ENCODE data around the gene SLC24A4.
A peak's percentile ranks its signal among the peaks of the same experiment; 100 is the strongest.

SLC24A4 gene

DNA sequence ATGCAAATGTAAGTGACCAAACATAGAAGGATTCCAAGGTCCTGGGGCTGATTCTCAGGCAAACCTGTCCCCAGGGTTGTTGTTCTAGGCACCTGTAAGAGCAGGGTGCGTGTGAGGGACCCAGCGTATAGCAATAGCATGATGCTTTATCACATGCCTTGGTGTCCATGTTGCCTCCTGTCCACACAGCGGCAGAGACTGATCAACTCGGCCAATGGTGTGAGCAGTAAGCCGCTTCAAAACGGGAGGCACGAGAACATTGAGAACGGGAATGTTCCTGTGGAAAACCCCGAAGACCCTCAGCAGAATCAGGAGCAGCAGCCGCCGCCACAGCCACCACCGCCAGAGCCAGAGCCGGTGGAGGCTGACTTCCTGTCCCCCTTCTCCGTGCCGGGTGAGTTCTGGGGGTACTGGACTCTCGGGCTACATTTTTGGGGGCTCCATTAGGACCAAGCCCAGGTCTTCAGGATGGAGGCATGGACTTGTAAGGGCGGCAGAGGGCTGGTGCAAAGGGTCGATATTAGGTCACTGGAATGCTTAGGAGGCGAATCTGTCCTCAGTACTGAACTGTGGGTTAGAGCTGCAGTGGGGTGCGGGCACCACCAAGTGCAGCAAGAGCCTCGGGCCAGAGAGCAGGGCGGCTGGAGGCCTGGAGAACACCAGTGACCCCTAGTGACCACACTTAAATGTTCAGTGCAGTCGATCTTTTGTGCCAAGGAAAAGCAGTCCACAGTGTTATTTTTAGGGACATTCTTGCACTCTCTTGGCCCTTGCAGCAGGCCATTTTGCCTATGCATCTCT lies 133.4 kb downstream of the SLC24A4 start:
- peak; percentile 81 to 85 for DNase-seq (ENCODE audit: low read depth in 2 of 2)
- TF ChIP-seq, protein P1, sequence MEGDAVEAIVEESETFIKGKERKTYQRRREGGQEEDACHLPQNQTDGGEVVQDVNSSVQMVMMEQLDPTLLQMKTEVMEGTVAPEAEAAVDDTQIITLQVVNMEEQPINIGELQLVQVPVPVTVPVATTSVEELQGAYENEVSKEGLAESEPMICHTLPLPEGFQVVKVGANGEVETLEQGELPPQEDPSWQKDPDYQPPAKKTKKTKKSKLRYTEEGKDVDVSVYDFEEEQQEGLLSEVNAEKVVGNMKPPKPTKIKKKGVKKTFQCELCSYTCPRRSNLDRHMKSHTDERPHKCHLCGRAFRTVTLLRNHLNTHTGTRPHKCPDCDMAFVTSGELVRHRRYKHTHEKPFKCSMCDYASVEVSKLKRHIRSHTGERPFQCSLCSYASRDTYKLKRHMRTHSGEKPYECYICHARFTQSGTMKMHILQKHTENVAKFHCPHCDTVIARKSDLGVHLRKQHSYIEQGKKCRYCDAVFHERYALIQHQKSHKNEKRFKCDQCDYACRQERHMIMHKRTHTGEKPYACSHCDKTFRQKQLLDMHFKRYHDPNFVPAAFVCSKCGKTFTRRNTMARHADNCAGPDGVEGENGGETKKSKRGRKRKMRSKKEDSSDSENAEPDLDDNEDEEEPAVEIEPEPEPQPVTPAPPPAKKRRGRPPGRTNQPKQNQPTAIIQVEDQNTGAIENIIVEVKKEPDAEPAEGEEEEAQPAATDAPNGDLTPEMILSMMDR (IDR thresholded peaks at IDR 0.05; ENCODE audit: low read depth, low read length), result peak; percentile 85
- H3K4me3 ChIP-seq (replicated peaks in 1 of 2; ENCODE audit: low read depth in 2 of 2, low read length in 2 of 2), result no peak overlapping the region

- TF ChIP-seq, protein P1 (IDR thresholded peaks at IDR 0.05; ENCODE audit: low read depth, low read length), result no peak
- no peak for DNase-seq (ENCODE audit: low read depth in 2 of 2)
Observed at GRCh38 chr14:92457016-92457565, 134.1 kb downstream of the SLC24A4 start.

GRCh38 chr14:92458136-92459029 lies 135.4 kb downstream of the SLC24A4 start:
- no peak overlapping the region for H3K4me3 ChIP-seq (replicated peaks in 1 of 2; ENCODE audit: low read depth in 2 of 2, low read length in 2 of 2)
- DNase-seq (ENCODE audit: low read depth in 2 of 2), result no peak
- TF ChIP-seq, protein P1 (IDR thresholded peaks at IDR 0.05; ENCODE audit: low read depth, low read length), result no peak

More at GRCh38 chr14:92457016-92457565, 134.1 kb downstream of the SLC24A4 start:
- no peak overlapping the region for H3K4me3 ChIP-seq (replicated peaks in 1 of 2; ENCODE audit: low read depth in 2 of 2, low read length in 2 of 2)

DNA sequence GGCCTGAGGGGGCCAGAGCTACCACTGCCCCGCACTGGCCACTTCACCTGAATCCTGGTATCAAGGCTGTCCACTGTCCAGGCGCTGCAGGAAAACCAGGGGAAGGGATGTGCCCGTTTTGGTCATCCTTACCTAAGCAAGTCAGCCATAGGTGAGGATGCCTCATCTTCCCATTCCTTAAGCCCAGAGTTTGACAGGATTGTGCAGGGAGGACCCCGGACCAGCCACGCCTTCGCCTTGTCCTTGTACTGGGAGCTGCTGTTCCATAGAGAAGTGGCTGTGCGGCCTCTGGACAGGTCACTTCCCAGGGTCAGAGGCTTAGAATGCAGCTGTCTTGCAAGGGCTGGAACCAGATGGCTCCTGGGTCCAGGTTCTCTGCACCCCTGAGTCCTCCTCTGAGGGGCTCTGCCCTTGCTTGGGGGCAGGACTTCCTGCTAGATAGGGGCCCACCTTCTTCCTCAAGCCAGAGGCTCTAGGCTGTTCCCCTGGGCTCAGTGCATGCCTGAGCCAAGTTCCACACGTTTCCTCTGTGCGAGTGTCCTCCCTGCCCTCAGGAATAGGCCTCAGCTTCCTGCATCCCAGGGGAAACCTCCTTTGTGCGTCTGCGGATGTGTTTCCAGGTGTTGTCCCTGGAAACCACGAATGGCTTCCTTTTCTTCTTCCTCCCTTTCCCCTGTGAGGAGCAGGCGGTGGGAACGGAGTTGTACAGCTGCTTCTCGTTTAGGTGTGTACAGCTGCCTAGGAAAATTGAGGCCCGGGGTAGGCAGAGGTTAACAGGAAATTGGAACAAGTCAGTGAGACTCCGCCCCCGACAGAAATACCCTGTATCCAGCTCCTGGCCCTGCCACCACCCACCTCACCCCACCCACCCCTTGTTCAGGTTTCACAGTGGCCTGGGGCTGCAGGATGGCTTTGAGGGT lies 136.3 kb downstream of the SLC24A4 start:
- TF ChIP-seq, protein P1 (IDR thresholded peaks at IDR 0.05; ENCODE audit: low read depth, low read length), result no peak
- H3K4me3 ChIP-seq (replicated peaks in 1 of 2; ENCODE audit: low read depth in 2 of 2, low read length in 2 of 2), result no peak overlapping the region
- peak; percentile 53 to 62 for DNase-seq (ENCODE audit: low read depth in 2 of 2)

GRCh38 chr14:92459950-92460421 lies 137.0 kb downstream of the SLC24A4 start:
- DNase-seq (ENCODE audit: low read depth in 2 of 2), result no peak
- no peak overlapping the region for H3K4me3 ChIP-seq (replicated peaks in 1 of 2; ENCODE audit: low read depth in 2 of 2, low read length in 2 of 2)
- TF ChIP-seq, protein P1 (IDR thresholded peaks at IDR 0.05; ENCODE audit: low read depth, low read length), result peak; percentile 4

- no peak for DNase-seq (ENCODE audit: low read depth in 2 of 2)
- H3K4me3 ChIP-seq (replicated peaks in 1 of 2; ENCODE audit: low read depth in 2 of 2, low read length in 2 of 2), result no peak overlapping the region
- TF ChIP-seq, protein P1 (IDR thresholded peaks at IDR 0.05; ENCODE audit: low read depth, low read length), result no peak
Observed at GRCh38 chr14:92460541-92460915, 137.6 kb downstream of the SLC24A4 start.
